ENCODE measurements around the gene TTLL5. TPM values are rescaled to one million over a fixed set of nuclear protein-coding genes. Genes with fewer than 3 reads are reported as not detected.

The TTLL5 gene
- total RNA-seq, 4 donors from 2014 or later = 15.7 to 46.2 (median 24.1) TPM

DNA sequence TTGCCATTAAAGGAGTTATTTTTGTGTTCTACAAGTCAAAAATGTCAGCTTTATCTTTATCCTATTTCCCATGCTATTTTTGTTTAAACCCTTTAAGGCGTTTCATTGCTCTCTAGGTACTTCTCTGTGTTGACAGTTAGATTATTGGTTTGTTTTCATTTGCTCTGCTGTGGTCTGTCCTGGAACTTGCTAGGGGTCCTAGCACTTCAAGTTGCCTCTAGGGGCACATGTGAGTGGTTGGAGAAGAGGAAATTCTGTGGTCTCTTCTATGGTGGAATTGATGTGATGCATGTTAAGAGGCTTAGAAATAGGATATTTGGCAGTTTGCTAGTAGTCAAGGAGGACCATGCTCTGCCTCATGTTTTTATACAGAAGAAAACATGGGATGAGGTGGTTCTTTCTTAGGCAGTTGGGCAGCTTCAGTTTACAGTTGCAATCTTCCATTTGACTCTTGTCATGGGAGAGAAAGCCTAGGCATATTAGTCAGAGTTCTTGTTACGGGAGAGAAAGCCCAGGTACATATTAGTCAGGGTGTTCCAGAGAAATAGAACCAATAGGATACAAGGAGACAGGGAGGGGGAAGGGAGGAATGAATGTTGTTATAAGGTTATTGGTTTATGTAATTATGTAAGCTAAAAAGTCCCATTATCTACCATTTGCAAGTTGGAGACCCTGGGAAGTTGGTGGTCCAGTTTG lies 14.4 kb downstream of the TTLL5 start:
- TF ChIP-seq, protein P1, sequence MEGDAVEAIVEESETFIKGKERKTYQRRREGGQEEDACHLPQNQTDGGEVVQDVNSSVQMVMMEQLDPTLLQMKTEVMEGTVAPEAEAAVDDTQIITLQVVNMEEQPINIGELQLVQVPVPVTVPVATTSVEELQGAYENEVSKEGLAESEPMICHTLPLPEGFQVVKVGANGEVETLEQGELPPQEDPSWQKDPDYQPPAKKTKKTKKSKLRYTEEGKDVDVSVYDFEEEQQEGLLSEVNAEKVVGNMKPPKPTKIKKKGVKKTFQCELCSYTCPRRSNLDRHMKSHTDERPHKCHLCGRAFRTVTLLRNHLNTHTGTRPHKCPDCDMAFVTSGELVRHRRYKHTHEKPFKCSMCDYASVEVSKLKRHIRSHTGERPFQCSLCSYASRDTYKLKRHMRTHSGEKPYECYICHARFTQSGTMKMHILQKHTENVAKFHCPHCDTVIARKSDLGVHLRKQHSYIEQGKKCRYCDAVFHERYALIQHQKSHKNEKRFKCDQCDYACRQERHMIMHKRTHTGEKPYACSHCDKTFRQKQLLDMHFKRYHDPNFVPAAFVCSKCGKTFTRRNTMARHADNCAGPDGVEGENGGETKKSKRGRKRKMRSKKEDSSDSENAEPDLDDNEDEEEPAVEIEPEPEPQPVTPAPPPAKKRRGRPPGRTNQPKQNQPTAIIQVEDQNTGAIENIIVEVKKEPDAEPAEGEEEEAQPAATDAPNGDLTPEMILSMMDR (IDR thresholded peaks at IDR 0.05; ENCODE audit: low read depth) = no peak

- TF ChIP-seq, protein P1 (IDR thresholded peaks at IDR 0.05; ENCODE audit: low read depth) = no peak
Observed at GRCh38 chr14:75685910-75686309, 24.9 kb downstream of the TTLL5 start.

- TF ChIP-seq, protein P1 (IDR thresholded peaks at IDR 0.05; ENCODE audit: low read depth) = no peak
Observed at GRCh38 chr14:75689012-75689411, 28.0 kb downstream of the TTLL5 start.

DNA sequence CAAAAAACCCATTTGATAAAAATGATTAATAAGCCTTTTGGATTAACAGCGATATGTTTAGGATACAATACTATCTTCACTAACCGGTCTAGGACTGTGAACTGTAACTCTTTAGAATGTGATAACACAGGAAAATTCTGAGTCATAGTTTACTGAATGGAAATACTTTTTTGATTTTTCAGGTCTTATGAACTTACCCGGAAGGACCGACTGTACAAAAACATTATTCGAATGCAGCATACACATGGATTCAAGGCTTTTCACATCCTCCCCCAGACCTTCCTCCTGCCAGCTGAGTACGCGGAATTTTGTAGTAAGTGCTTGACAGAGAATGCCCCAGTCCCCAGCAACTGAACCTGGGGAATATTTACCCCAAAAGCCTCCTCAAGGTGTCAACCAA lies 29.0 kb downstream of the TTLL5 start:
- TF ChIP-seq, protein P1 (IDR thresholded peaks at IDR 0.05; ENCODE audit: low read depth) = no peak

GRCh38 chr14:75697386-75697785 lies 36.3 kb downstream of the TTLL5 start:
- TF ChIP-seq, protein P1 (IDR thresholded peaks at IDR 0.05; ENCODE audit: low read depth) = no peak

GRCh38 chr14:75697918-75698317 lies 36.9 kb downstream of the TTLL5 start:
- TF ChIP-seq, protein P1 (IDR thresholded peaks at IDR 0.05; ENCODE audit: low read depth) = no peak

- TF ChIP-seq, protein P1 (IDR thresholded peaks at IDR 0.05; ENCODE audit: low read depth) = no peak
Observed at GRCh38 chr14:75699331-75699730, 38.3 kb downstream of the TTLL5 start.

Measured in subcutaneous adipose tissue (tissue), 4 donors.